Naive thymus-derived CD4-positive, alpha-beta T cell (primary cell): Measurements from ENCODE around the gene PDYN. TPM values are rescaled to one million over a fixed set of nuclear protein-coding genes. Genes with fewer than 3 reads are reported as not detected.

Experiments
- ATAC-seq: fragments of 150-1000 bp; cut with Tn5 transposase; 2 replicates; pipeline ENCODE4 v1.10.0; 2021; ENCODE audit warnings: mild to moderate bottlenecking, moderate library complexity
- CTCF ChIA-PET: fragments of 350-600 bp; sonication (Branson Sonifier 250); formaldehyde crosslinking; loops from one replicate; lab custom pipeline; 2021; ENCODE audit warnings: antibody characterized with exemption; lab: Charles Lee
- POLR2A ChIA-PET: fragments of 350-600 bp; sonication (Branson Sonifier 250); formaldehyde crosslinking; loops from one replicate; lab custom pipeline; 2021; ENCODE audit warnings: antibody characterized with exemption, inconsistent platforms; lab: Charles Lee
- DNase-seq, 9 donors: peaks; one replicate each; pipeline versions ENCODE4 v3.0.0 to v3.0.0-alpha.2; 2020 to 2022; ENCODE audit warnings: mixed read lengths in 1 of 9
- H3K27ac ChIP-seq: one replicate; pipeline ENCODE4 v1.7.0; 2013; ENCODE audit warnings: mild to moderate bottlenecking, low read depth, low read length, moderate library complexity
- H3K27me3 ChIP-seq, 2 donors: one replicate each; pipeline ENCODE4 v1.7.0; 2013; ENCODE audit warnings: low read length in 2 of 2, mild to moderate bottlenecking in 2 of 2, moderate library complexity in 2 of 2; ENCODE audit not compliant: control insufficient read depth in 2 of 2, insufficient read depth in 2 of 2
- H3K36me3 ChIP-seq, 3 experiments: 1 replicate in 2 of 3; 2 replicates in 1 of 3; pipeline ENCODE4 v1.7.0; 2013; ENCODE audit warnings: low read length in 3 of 3, mild to moderate bottlenecking in 3 of 3, moderate library complexity in 1 of 3; ENCODE audit not compliant: insufficient read depth in 3 of 3, control insufficient read depth in 2 of 3
- H3K4me1 ChIP-seq, 2 donors: one replicate each; pipeline ENCODE4 v1.7.0; 2013; ENCODE audit warnings: low read length in 2 of 2, mild to moderate bottlenecking in 2 of 2, moderate library complexity in 1 of 2; ENCODE audit not compliant: control insufficient read depth in 2 of 2, insufficient read depth in 2 of 2
- H3K4me3 ChIP-seq: 2 replicates; pipeline ENCODE4 v1.7.0; 2013; ENCODE audit warnings: mild to moderate bottlenecking, low read length
- H3K9me3 ChIP-seq, 3 experiments: 1 replicate in 2 of 3; 2 replicates in 1 of 3; pipeline ENCODE4 v1.7.0; 2013; ENCODE audit warnings: low read length in 3 of 3; ENCODE audit not compliant: control insufficient read depth in 2 of 3
- H3K27ac Mint-ChIP-seq, 9 donors: one replicate each; pipeline ENCODE4 v1.8.0; 2020 to 2022; ENCODE audit warnings: mixed read lengths in 9 of 9, mild to moderate bottlenecking in 8 of 9, moderate library complexity in 5 of 9, inconsistent platforms in 2 of 9
- H3K27me3 Mint-ChIP-seq, 5 donors: one replicate each; pipeline ENCODE4 v1.8.0; 2021 to 2022; ENCODE audit warnings: mixed read lengths in 5 of 5, mild to moderate bottlenecking in 1 of 5
- H3K36me3 Mint-ChIP-seq, 5 donors: one replicate each; pipeline ENCODE4 v1.8.0; 2020 to 2022; ENCODE audit warnings: mixed read lengths in 5 of 5, mild to moderate bottlenecking in 3 of 5, inconsistent platforms in 1 of 5
- H3K4me1 Mint-ChIP-seq, 7 donors: one replicate each; pipeline ENCODE4 v1.8.0; 2020 to 2022; ENCODE audit warnings: mixed read lengths in 7 of 7, mild to moderate bottlenecking in 3 of 7, inconsistent platforms in 1 of 7
- H3K4me3 Mint-ChIP-seq, 10 donors: one replicate each; pipeline ENCODE4 v1.8.0; 2020 to 2022; ENCODE audit warnings: mild to moderate bottlenecking in 10 of 10, mixed read lengths in 10 of 10, moderate library complexity in 6 of 10, inconsistent platforms in 2 of 10
- H3K9me3 Mint-ChIP-seq, 11 donors: one replicate each; pipeline ENCODE4 v1.8.0; 2020 to 2022; ENCODE audit warnings: mixed read lengths in 11 of 11, mild to moderate bottlenecking in 4 of 11, inconsistent platforms in 1 of 11, moderate library complexity in 1 of 11
- intact Hi-C, 2 donors: fragments of 100-400 bp; cut with micrococcal nuclease; formaldehyde crosslinking; loops; one replicate each; pipeline ENCODE4 v1.15.1; 2023
- polyA plus RNA-seq, 2 donors: library from polyadenylated mRNA; unstranded; fragments of 300-500 nt; fragmentation: Illumina TruSeq; gene quantifications; one replicate each; pipeline ENCODE4 v1.2.3, GENCODE V29; 2021
- total RNA-seq, 6 experiments: library from RNA in 5 of 6; stranded (reverse) in 5 of 6; gene quantifications; 1 replicate in 5 of 6; 2 replicates in 1 of 6; pipeline ENCODE4 v1.2.3 and lab custom pipeline; 2021 to 2026

The PDYN gene
- total and polyA plus RNA-seq, 7 experiments from 2014 or later = not detected

GRCh38 chr20:1955217-1955616 lies 38.6 kb downstream of the PDYN start:
- CTCF ChIA-PET = interaction anchor here (1.2 kb wide), 1 partner anchor 217 kb away, joined by 3 read pairs; no protein-coding TSS in a partner anchor
- no peak overlapping the region for H3K27ac Mint-ChIP-seq
- H3K4me1 ChIP-seq = no peaks in the 10 kb centered on the region

GRCh38 chr20:1953621-1954020 lies 40.2 kb downstream of the PDYN start:
- H3K27me3 Mint-ChIP-seq = peaks cover 18 to 37% (median 26%) of the 10 kb centered on the region in 5 donors
- H3K36me3 Mint-ChIP-seq = no peaks in the 10 kb centered on the region
- no peak for DNase-seq
- ChIA-PET CTCF (no interaction called here), POLR2A (no interaction called here)
- Histone ChIP-seq H3K27ac (no peak overlapping the region), H3K4me3 (no peak overlapping the region), H3K36me3 (no peaks in the 10 kb centered on the region), H3K4me1 (no peaks in the 10 kb centered on the region), H3K27me3 (no peaks in the 10 kb centered on the region), H3K9me3 (no peaks in the 10 kb centered on the region)
- peaks cover 0 to 1% (median 0%) of the 10 kb centered on the region in 7 donors for H3K4me1 Mint-ChIP-seq
- intact Hi-C loops = no loop called here
- H3K9me3 Mint-ChIP-seq = no peaks in the 10 kb centered on the region
- ATAC-seq = no peak
- H3K27ac Mint-ChIP-seq = no peak overlapping the region
- H3K4me3 Mint-ChIP-seq = no peak overlapping the region

More at GRCh38 chr20:1955217-1955616, 38.6 kb downstream of the PDYN start:
- Histone ChIP-seq H3K27me3 (no peaks in the 10 kb centered on the region), H3K9me3 (no peaks in the 10 kb centered on the region), H3K27ac (no peak overlapping the region), H3K4me3 (no peak overlapping the region), H3K36me3 (no peaks in the 10 kb centered on the region)
- ATAC-seq (no peak), DNase-seq (no peak)
- peaks cover 19 to 39% (median 24%) of the 10 kb centered on the region in 5 donors for H3K27me3 Mint-ChIP-seq
- intact Hi-C loops = no loop called here
- no peaks in the 10 kb centered on the region for H3K9me3 Mint-ChIP-seq
- H3K36me3 Mint-ChIP-seq = no peaks in the 10 kb centered on the region
- no peaks in the 10 kb centered on the region for H3K4me1 Mint-ChIP-seq
- POLR2A ChIA-PET = no interaction called here
- H3K4me3 Mint-ChIP-seq = no peak overlapping the region

- Mint-ChIP-seq H3K36me3 (no peaks in the 10 kb centered on the region), H3K27ac (no peak overlapping the region), H3K4me1 (peaks cover 0 to 3% (median 0%) of the 10 kb centered on the region in 7 donors), H3K4me3 (no peak overlapping the region), H3K27me3 (peaks cover 23 to 40% (median 28%) of the 10 kb centered on the region in 5 donors), H3K9me3 (no peaks in the 10 kb centered on the region)
- Histone ChIP-seq H3K27me3 (no peaks in the 10 kb centered on the region), H3K4me3 (no peak overlapping the region), H3K9me3 (no peaks in the 10 kb centered on the region), H3K36me3 (no peaks in the 10 kb centered on the region), H3K27ac (no peak overlapping the region), H3K4me1 (no peaks in the 10 kb centered on the region)
- CTCF ChIA-PET = interaction anchor here (0.7 kb wide), 1 partner anchor 245 kb away, joined by 3 read pairs; no protein-coding TSS in a partner anchor
- POLR2A ChIA-PET = no interaction called here
- ATAC-seq = no peak
- no peak for DNase-seq
- intact Hi-C loops = no loop called here
Observed at GRCh38 chr20:1952737-1953530, 40.9 kb downstream of the PDYN start.

- Histone ChIP-seq H3K27ac (no peak overlapping the region), H3K27me3 (no peaks in the 10 kb centered on the region), H3K4me1 (no peaks in the 10 kb centered on the region), H3K36me3 (no peaks in the 10 kb centered on the region), H3K4me3 (no peak overlapping the region), H3K9me3 (no peaks in the 10 kb centered on the region)
- ChIA-PET POLR2A (interaction anchor here (0.7 kb wide), 1 partner anchor 399 kb away, joined by 3 read pairs; no protein-coding TSS in a partner anchor), CTCF (interaction anchor here (0.6 kb wide), 1 partner anchor 14 kb away, joined by 3 read pairs; no protein-coding TSS in a partner anchor)
- intact Hi-C loops = no loop called here
- no peak for DNase-seq
- Mint-ChIP-seq H3K27me3 (peaks cover 26 to 41% (median 35%) of the 10 kb centered on the region in 5 donors), H3K9me3 (no peaks in the 10 kb centered on the region), H3K27ac (no peak overlapping the region), H3K36me3 (no peaks in the 10 kb centered on the region), H3K4me1 (peaks cover 0 to 6% (median 4%) of the 10 kb centered on the region in 7 donors), H3K4me3 (no peak overlapping the region)
- ATAC-seq = no peak
Observed at GRCh38 chr20:1951436-1952115, 42.3 kb downstream of the PDYN start.

GRCh38 chr20:1950836-1951235 lies 43.0 kb downstream of the PDYN start:
- Histone ChIP-seq H3K4me1 (no peaks in the 10 kb centered on the region), H3K27ac (no peak overlapping the region), H3K27me3 (no peaks in the 10 kb centered on the region), H3K4me3 (no peak overlapping the region), H3K9me3 (no peaks in the 10 kb centered on the region), H3K36me3 (no peaks in the 10 kb centered on the region)
- CTCF ChIA-PET = no interaction called here
- Mint-ChIP-seq H3K4me1 (peaks cover 0 to 7% (median 5%) of the 10 kb centered on the region in 7 donors), H3K27ac (no peak overlapping the region), H3K27me3 (peaks cover 31 to 43% (median 37%) of the 10 kb centered on the region in 5 donors), H3K36me3 (no peaks in the 10 kb centered on the region), H3K4me3 (no peak overlapping the region), H3K9me3 (no peaks in the 10 kb centered on the region)
- POLR2A ChIA-PET = no interaction called here
- ATAC-seq (no peak), DNase-seq (no peak)
- intact Hi-C loops = no loop called here

- no peak for ATAC-seq
- H3K36me3 Mint-ChIP-seq = no peaks in the 10 kb centered on the region
- Histone ChIP-seq H3K9me3 (no peaks in the 10 kb centered on the region), H3K4me1 (no peaks in the 10 kb centered on the region), H3K4me3 (no peak overlapping the region), H3K27me3 (no peaks in the 10 kb centered on the region), H3K36me3 (no peaks in the 10 kb centered on the region), H3K27ac (no peak overlapping the region)
- H3K27me3 Mint-ChIP-seq = peaks cover 28 to 48% (median 38%) of the 10 kb centered on the region in 5 donors
- H3K9me3 Mint-ChIP-seq = no peaks in the 10 kb centered on the region
- CTCF ChIA-PET = no interaction called here
- intact Hi-C loops = no loop called here
- H3K4me1 Mint-ChIP-seq = peaks cover 0 to 12% (median 5%) of the 10 kb centered on the region in 7 donors
- POLR2A ChIA-PET = no interaction called here
- no peak overlapping the region for H3K27ac Mint-ChIP-seq
- H3K4me3 Mint-ChIP-seq = no peak overlapping the region
- DNase-seq = no peak
Observed at GRCh38 chr20:1949347-1950100, 44.3 kb downstream of the PDYN start.
